OCI-LY7 (cell line): ENCODE measurements around the gene TTC22. TPM values are rescaled to one million over a fixed set of nuclear protein-coding genes. Genes with fewer than 3 reads are reported as not detected.

Experiments
- BruUV-seq: library from RNA; stranded (reverse); fragments of 400-500 nt; replicated peaks from 2 replicates; lab custom pipeline; 2021; lab: Mats Ljungman, UMichigan
- CTCF ChIA-PET: fragments of 300-600 bp; sonication (Branson Sonifier 250); formaldehyde crosslinking; loops from one replicate; lab custom pipeline; 2022; ENCODE audit warnings: antibody characterized with exemption; ENCODE audit not compliant: unreplicated experiment; lab: Charles Lee
- POLR2A ChIA-PET: fragments of 300-600 bp; sonication (Branson Sonifier 250); formaldehyde crosslinking; loops from one replicate; lab custom pipeline; 2022; ENCODE audit warnings: antibody characterized with exemption; lab: Charles Lee
- DNase-seq: peaks from one replicate; pipeline ENCODE4 v3.0.0-alpha.2; 2015; ENCODE audit warnings: low spot score
- H2AFZ ChIP-seq: fragments of 200-600 bp; sonication (generic), shearing (Covaris generic); 2 replicates; pipeline ENCODE4 v1.6.1; 2014; ENCODE audit warnings: mild to moderate bottlenecking, antibody characterized with exemption, low read length, moderate library complexity
- H3K27ac ChIP-seq: fragments of 200-600 bp; sonication (generic); 2 replicates; pipeline ENCODE4 v1.5.1; 2014; ENCODE audit warnings: mixed run types, low read depth, mild to moderate bottlenecking, moderate library complexity, low read length, inconsistent platforms; ENCODE audit not compliant: poor library complexity, severe bottlenecking
- H3K36me3 ChIP-seq: fragments of 200-600 bp; sonication (generic); 2 replicates; pipeline ENCODE4 v1.6.1; 2014; ENCODE audit warnings: mild to moderate bottlenecking, antibody characterized with exemption, low read length, moderate library complexity, mixed read lengths; ENCODE audit not compliant: insufficient read depth
- H3K4me1 ChIP-seq: fragments of 200-600 bp; sonication (generic); 2 replicates; pipeline ENCODE4 v1.5.1; 2014; ENCODE audit warnings: mild to moderate bottlenecking, low read length; ENCODE audit not compliant: insufficient read depth, poor library complexity, severe bottlenecking
- H3K4me2 ChIP-seq: fragments of 200-600 bp; sonication (generic); 2 replicates; pipeline ENCODE4 v1.6.1; 2014; ENCODE audit warnings: mild to moderate bottlenecking, low read length
- H3K4me3 ChIP-seq: fragments of 200-600 bp; sonication (generic); 2 replicates; pipeline ENCODE4 v1.5.1; 2014; ENCODE audit warnings: mild to moderate bottlenecking, low read depth, low read length; ENCODE audit not compliant: poor library complexity, severe bottlenecking
- H3K79me2 ChIP-seq: fragments of 200-600 bp; sonication (generic); 2 replicates; pipeline ENCODE4 v1.6.1; 2016; ENCODE audit warnings: low read depth, mild to moderate bottlenecking, low read length, moderate library complexity, mixed read lengths; ENCODE audit not compliant: insufficient read depth
- H3K9me2 ChIP-seq: fragments of 200-600 bp; sonication (generic); 2 replicates; pipeline ENCODE4 v1.6.1; 2016; ENCODE audit warnings: mild to moderate bottlenecking, low read length, mixed read lengths; ENCODE audit not compliant: insufficient read depth
- H3K9me3 ChIP-seq: fragments of 200-600 bp; sonication (generic); 2 replicates; pipeline ENCODE4 v1.6.1; 2014; ENCODE audit warnings: mild to moderate bottlenecking, mixed run types, low read length, mixed read lengths
- H4K20me1 ChIP-seq: fragments of 200-600 bp; sonication (generic); 2 replicates; pipeline ENCODE4 v1.6.1; 2014; ENCODE audit warnings: mild to moderate bottlenecking, antibody characterized with exemption, low read length, moderate library complexity, mixed read lengths; ENCODE audit not compliant: insufficient read depth
- EZH2phosphoT487 ChIP-seq: fragments of 200-600 bp; sonication (generic); IDR thresholded peaks from 2 replicates; pipeline ENCODE4 v1.6.1; 2018; ENCODE audit warnings: low read depth, borderline replicate concordance, mild to moderate bottlenecking, mixed run types, antibody characterized with exemption, low read length, moderate library complexity, mixed read lengths
- intact Hi-C: fragments of 100-400 bp; cut with micrococcal nuclease; formaldehyde crosslinking; loops from one replicate; pipeline ENCODE4 v1.10.0; 2022; ENCODE audit not compliant: unreplicated experiment
- total RNA-seq, 2 experiments: library from RNA; depleted of rRNA in 1 of 2; stranded (reverse); fragments of >200 nt in 1 of 2; shearing (Covaris generic) in 1 of 2; gene quantifications; 2 replicates each; pipeline ENCODE4 v1.2.3, GENCODE V29; 2014 to 2022
- TF ChIP-seq, protein P1 (sequence below): fragments of 200-600 bp; sonication (generic); conservative IDR thresholded peaks from 2 replicates; pipeline ENCODE4 v1.5.1; 2014; ENCODE audit warnings: mild to moderate bottlenecking, antibody characterized with exemption, low read length, moderate library complexity, mixed read lengths

The TTC22 gene
- total RNA-seq, 2 experiments from 2014 or later = not detected

DNA sequence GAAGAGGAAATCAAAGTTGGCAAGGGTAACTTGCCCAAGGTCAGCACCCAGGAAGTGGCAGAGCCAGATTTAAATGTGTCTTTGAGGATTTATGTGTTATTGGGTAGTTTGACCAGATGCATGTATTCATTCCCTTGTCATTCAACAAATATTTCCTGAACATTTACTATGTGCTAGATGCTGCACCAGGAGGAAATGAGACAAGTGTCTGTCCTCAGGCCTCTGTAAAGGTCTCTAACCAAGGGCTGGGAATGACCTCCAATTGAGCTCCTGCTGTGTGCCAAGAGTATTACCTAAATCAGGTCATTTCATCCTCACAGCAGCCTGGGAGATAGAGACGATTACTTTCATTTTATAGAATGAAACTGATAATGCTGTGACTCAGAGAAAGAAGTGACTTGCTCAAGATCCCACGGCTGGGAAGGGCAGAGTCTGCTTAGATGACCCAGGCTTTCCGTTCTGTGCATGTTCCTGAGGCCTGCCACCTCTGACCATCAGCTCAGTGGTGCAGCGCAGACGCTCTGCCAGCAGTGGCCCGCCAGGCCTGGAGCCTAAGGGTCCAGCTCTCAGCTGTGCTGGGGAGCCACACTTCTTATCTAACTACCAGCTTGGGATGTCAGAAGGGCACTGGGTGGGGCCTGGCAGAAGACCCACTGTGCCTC, 3.5 kb upstream of the TTC22 start:
- no peak overlapping the region for H3K4me2 ChIP-seq
- no peak overlapping the region for H3K4me3 ChIP-seq
- POLR2A ChIA-PET = interaction anchor here (0.5 to 0.7 kb wide), 2 partner anchors 83 to 606 kb away, joined by 3 read pairs; no protein-coding TSS in a partner anchor
- no TSS peak for BruUV-seq
- H3K9me3 ChIP-seq = no peaks in the 10 kb centered on the region
- H3K79me2 ChIP-seq = no peaks in the 10 kb centered on the region
- H3K27ac ChIP-seq = no peak overlapping the region
- H3K4me1 ChIP-seq = no peaks in the 10 kb centered on the region
- no peaks in the 10 kb centered on the region for H4K20me1 ChIP-seq
- no peak overlapping the region for H2AFZ ChIP-seq
- CTCF ChIA-PET = no interaction called here
- intact Hi-C loops = no loop called here
- TF ChIP-seq EZH2phosphoT487 = no peak
- TF ChIP-seq, protein P1, sequence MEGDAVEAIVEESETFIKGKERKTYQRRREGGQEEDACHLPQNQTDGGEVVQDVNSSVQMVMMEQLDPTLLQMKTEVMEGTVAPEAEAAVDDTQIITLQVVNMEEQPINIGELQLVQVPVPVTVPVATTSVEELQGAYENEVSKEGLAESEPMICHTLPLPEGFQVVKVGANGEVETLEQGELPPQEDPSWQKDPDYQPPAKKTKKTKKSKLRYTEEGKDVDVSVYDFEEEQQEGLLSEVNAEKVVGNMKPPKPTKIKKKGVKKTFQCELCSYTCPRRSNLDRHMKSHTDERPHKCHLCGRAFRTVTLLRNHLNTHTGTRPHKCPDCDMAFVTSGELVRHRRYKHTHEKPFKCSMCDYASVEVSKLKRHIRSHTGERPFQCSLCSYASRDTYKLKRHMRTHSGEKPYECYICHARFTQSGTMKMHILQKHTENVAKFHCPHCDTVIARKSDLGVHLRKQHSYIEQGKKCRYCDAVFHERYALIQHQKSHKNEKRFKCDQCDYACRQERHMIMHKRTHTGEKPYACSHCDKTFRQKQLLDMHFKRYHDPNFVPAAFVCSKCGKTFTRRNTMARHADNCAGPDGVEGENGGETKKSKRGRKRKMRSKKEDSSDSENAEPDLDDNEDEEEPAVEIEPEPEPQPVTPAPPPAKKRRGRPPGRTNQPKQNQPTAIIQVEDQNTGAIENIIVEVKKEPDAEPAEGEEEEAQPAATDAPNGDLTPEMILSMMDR = no peak
- no peaks in the 10 kb centered on the region for H3K36me3 ChIP-seq
- DNase-seq = no peak
- no peaks in the 10 kb centered on the region for H3K9me2 ChIP-seq

DNA sequence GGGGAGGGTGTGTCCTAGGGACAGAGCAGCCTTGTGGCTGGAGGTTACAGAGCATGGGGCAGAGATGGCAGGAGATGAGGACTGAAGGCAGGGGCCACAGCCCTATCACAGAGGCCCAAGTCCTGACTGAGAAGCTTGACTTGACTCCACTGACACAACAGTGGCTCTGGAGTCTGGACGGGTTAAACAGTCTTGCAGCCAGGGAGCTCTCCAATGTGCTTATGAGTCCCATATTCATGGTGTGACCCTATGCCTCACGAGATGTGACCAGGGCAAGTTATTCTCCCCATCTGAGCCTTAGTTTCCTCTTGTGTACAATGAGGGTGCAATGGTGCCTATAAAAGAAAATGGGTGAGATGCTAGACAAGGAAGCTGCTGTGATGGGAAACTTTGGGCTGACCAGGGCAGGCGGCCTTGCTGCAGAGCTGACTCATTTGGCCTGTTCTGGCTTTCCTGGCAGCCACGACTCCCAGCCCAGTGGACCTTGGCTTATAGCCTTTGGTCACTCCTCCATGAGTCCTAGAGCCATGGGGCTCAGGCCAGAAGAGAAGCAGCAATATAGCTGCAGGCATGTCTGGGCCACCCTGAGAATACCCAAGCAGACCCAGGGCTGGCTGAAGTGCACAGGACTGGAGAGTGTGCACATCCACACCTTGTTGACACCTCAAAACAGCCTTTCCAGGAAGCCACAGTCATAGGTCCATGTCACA, 2.8 kb upstream of the TTC22 start:
- H3K4me3 ChIP-seq = no peak overlapping the region
- H3K9me3 ChIP-seq = no peaks in the 10 kb centered on the region
- H3K4me2 ChIP-seq = no peak overlapping the region
- H4K20me1 ChIP-seq = no peaks in the 10 kb centered on the region
- no peaks in the 10 kb centered on the region for H3K9me2 ChIP-seq
- no peaks in the 10 kb centered on the region for H3K79me2 ChIP-seq
- H3K4me1 ChIP-seq = no peaks in the 10 kb centered on the region
- ChIA-PET POLR2A (interaction anchor here (0.5 kb wide), 1 partner anchor 606 kb away, joined by 3 read pairs; no protein-coding TSS in a partner anchor), CTCF (no interaction called here)
- no peak overlapping the region for H3K27ac ChIP-seq
- BruUV-seq = no TSS peak
- H2AFZ ChIP-seq = no peak overlapping the region
- no peaks in the 10 kb centered on the region for H3K36me3 ChIP-seq
- no peak for DNase-seq
- intact Hi-C loops = no loop called here
- TF ChIP-seq, protein P1 = no peak
- TF ChIP-seq EZH2phosphoT487 = no peak
